GM12874 (cell line): ENCODE measurements around the gene WWOX.

Experiments
- TF ChIP-seq, protein P1 (sequence below): IDR thresholded peaks from 2 replicates; pipeline ENCODE4 v1.5.1; 2011; ENCODE audit warnings: low read depth, mild to moderate bottlenecking, control low read depth, low read length, moderate library complexity; ENCODE audit not compliant: insufficient read depth

The WWOX gene

DNA sequence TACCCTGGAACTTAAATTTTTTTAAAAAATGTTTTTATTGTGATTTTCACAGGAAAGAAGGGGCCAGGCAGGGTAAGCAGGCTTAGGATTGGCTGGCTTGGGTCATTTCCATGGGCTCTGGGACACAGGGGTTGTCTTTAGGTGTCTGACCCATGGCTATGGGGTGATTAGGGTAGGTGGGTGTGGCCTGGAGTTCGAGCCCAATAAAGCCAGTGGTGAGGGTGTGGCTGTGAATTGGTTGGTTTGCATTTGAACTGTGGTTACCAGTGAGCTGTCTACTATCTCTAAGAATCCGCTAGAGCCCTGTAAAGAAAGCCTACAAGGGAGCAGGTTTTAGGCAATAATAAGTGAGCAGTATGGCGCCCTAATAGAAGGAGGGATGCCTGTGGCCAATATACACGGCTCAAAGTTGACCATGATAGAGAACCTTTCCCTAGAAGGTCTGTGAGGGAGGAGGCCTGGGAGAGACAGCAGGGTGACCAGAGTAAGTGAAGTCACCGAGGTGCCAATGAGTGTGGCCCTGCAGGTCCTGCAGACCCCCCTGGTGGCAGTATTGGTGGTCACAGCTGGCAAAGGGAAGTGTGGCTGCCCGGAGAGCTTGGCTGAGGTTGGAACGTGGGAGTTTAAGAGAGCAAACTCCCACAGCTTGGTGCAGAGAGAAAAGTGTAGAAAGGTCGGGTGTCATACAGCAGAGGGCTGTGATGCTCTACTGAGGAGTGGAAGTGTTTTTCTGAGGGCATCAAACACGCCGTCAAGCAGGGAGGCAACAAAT lies 454.0 kb downstream of the WWOX start:
- TF ChIP-seq, protein P1, sequence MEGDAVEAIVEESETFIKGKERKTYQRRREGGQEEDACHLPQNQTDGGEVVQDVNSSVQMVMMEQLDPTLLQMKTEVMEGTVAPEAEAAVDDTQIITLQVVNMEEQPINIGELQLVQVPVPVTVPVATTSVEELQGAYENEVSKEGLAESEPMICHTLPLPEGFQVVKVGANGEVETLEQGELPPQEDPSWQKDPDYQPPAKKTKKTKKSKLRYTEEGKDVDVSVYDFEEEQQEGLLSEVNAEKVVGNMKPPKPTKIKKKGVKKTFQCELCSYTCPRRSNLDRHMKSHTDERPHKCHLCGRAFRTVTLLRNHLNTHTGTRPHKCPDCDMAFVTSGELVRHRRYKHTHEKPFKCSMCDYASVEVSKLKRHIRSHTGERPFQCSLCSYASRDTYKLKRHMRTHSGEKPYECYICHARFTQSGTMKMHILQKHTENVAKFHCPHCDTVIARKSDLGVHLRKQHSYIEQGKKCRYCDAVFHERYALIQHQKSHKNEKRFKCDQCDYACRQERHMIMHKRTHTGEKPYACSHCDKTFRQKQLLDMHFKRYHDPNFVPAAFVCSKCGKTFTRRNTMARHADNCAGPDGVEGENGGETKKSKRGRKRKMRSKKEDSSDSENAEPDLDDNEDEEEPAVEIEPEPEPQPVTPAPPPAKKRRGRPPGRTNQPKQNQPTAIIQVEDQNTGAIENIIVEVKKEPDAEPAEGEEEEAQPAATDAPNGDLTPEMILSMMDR = no peak

DNA sequence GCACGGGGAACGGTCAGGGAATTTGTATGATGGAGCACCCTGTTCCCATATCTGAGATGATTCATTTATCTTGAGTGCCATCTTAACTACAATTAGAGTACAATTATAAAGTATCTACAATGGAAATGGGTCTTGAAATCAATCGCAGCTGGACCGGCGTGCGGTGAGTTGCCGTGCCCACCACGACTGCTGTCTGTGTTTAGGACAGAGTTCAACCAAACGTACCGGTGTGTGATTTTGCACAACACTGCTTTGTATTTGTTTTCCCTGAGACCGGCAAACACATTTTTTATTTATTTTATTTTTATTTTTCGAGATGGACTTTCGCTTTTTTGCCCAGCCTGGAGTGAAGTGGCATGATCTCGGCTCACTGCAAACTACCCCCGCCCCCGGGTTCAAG lies 457.0 kb downstream of the WWOX start:
- TF ChIP-seq, protein P1 = no peak

DNA sequence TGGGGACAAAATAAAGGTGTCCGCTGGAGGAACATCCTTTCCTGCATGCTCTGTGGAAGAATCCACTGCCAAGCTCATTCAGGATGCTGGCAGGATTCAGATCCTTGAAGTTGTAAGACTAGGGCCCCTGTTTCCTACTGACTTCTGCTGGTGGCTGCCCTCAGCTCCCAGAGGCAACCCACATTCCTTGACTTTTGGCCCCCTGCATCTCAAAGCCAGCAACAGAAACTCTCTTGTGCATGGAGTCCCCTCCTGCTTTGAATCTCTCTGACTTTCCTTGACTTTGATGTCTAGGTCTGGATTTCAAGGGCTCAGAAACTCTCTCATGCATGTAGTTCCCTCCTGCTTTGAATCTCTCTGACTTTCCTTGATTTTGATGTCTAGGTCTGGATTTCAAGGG lies 461.5 kb downstream of the WWOX start:
- TF ChIP-seq, protein P1 = no peak

DNA sequence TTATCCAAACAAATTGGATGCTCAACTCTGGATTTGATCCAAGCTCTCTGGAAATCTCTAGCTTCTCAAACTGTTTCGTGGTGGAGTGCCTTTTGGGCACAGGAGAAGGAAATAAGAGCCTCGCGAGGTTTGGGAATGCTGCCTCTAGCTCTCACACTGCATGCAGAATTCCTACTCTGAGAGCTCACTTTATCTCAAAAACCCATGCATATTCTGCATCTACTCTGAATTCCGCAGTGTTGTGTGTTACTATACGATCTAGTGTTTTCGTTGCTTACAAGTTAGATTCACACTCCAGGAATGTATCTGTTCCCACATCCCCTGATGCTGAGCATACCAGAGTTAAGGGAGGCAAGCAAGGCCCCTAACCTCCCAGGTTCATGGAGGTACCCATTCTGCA lies 462.7 kb downstream of the WWOX start:
- TF ChIP-seq, protein P1 = no peak

DNA sequence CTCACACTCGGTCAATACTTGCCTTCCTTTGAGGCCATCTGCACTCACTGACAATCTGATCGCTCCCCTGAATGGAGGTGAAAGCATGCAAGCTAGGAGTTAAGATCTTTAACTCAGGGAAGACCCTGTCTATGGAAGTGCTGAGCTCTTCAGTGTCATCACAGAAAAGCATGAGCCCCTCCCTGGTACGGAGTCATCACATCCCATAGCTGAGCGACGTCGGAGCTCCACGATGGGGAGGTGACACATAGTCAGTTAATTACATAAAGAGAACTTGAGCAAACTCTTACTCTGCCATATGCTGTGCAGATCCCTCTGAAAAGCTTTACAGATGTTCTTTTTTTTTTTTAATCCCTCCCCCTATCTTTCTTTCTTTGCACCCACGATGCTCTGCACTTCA lies 463.2 kb downstream of the WWOX start:
- TF ChIP-seq, protein P1 = no peak

DNA sequence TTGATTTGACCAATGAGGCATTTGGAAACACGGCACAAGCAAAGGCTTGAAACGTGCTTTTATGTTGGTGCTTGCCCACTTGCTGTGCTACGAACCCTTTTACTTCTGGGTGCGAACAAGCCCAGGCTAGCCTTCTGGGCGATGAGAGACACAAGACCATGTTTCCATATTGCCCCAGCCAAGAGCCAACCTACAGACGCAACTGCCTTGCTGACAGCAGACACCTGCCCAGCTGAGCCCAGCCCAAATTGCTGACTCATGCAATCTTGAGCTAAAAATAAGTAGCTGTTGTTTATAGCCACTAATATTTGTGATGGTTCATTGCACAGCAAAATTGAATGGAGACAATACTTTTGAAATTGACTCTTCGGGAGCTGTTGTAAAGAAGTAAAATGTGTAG lies 464.5 kb downstream of the WWOX start:
- TF ChIP-seq, protein P1 = no peak

DNA sequence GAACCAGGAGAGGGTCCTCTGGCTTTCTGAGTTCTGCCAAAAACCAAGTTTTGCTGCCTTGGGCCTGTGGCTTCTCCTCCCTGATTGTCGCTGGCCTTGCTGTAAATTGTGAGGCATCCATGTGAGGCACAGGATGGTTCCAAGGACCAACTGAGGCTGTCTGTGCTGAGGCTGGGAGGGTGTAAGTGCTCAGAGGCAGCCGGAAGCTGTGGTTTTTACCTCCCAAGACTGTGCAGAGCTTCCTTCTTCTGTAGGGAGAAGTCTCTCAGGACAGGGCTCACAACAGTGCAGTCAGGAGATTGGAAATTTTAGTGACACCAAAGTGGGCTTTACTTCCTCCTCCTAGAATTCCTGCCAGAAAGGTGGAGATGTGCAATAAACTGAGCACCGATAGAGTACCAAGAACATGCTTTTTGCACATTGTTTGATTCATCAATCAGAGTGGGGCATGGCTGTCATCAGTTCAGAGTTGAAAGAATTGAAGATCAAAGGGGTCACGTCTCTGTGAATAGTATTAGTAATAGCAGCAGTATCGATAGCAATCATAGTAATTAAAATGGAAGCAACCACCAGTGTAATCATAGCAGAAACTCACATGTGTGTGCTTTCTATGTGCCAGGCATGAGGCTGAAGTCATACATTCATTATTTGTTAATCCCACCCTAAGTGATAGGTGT lies 467.1 kb downstream of the WWOX start:
- TF ChIP-seq, protein P1 = no peak
